BLaER1 (cell line): ENCODE measurements around the gene MEA1.

Source experiments
- H3K27ac ChIP-seq: shearing (Covaris generic); formaldehyde crosslinking; 2 replicates; pipeline ENCODE4 v1.8.1; 2022
- H3K27me3 ChIP-seq: shearing (Covaris generic); formaldehyde crosslinking; 2 replicates; pipeline ENCODE4 v1.8.1; 2022
- H3K36me3 ChIP-seq: shearing (Covaris generic); formaldehyde crosslinking; 2 replicates; pipeline ENCODE4 v1.8.1; 2022
- H3K4me1 ChIP-seq: shearing (Covaris generic); formaldehyde crosslinking; 2 replicates; pipeline ENCODE4 v1.8.1; 2022
- H3K4me2 ChIP-seq: shearing (Covaris generic); formaldehyde crosslinking; 2 replicates; pipeline ENCODE4 v1.8.1; 2022
- H3K4me3 ChIP-seq: shearing (Covaris generic); formaldehyde crosslinking; 2 replicates; pipeline ENCODE4 v1.8.1; 2022
- H3K9ac ChIP-seq: shearing (Covaris generic); formaldehyde crosslinking; 2 replicates; pipeline ENCODE4 v1.8.1; 2022
- H3K9me3 ChIP-seq: shearing (Covaris generic); formaldehyde crosslinking; 2 replicates; pipeline ENCODE4 v1.8.1; 2022
- H4K20me1 ChIP-seq: shearing (Covaris generic); formaldehyde crosslinking; 2 replicates; pipeline ENCODE4 v1.8.1; 2022
- Cebpa-rat ChIP-seq: shearing (Covaris generic); IDR thresholded peaks from 2 replicates; pipeline ENCODE4 v1.8.1; 2022

The MEA1 gene

GRCh38 chr6:43026365-43026764, 12.6 kb upstream of the MEA1 start:
- H3K4me2 ChIP-seq = no peak overlapping the region
- no peaks in the 10 kb centered on the region for H3K9me3 ChIP-seq
- H3K27ac ChIP-seq = no peak overlapping the region
- H3K4me1 ChIP-seq = peaks cover 10% of the 10 kb centered on the region
- no peak for TF ChIP-seq Cebpa-rat
- peaks cover 76% of the 10 kb centered on the region for H3K36me3 ChIP-seq
- H4K20me1 ChIP-seq = peaks cover 14% of the 10 kb centered on the region; the same call in 1 of the 2 replicates
- no peak overlapping the region for H3K4me3 ChIP-seq
- H3K9ac ChIP-seq = no peak overlapping the region
- H3K27me3 ChIP-seq = no peaks in the 10 kb centered on the region

GRCh38 chr6:43024436-43024835, 10.7 kb upstream of the MEA1 start:
- no peaks in the 10 kb centered on the region for H3K27me3 ChIP-seq
- TF ChIP-seq Cebpa-rat = no peak
- H3K4me3 ChIP-seq = no peak overlapping the region
- H3K9me3 ChIP-seq = no peaks in the 10 kb centered on the region
- peaks cover 72% of the 10 kb centered on the region for H3K36me3 ChIP-seq
- no peak overlapping the region for H3K9ac ChIP-seq
- H3K27ac ChIP-seq = no peak overlapping the region
- peaks cover 14% of the 10 kb centered on the region; the same call in 1 of the 2 replicates for H4K20me1 ChIP-seq
- H3K4me2 ChIP-seq = no peak overlapping the region
- H3K4me1 ChIP-seq = peaks cover 21% of the 10 kb centered on the region

GRCh38 chr6:43021270-43022047, 7.7 kb upstream of the MEA1 start, which contains the start of gene RRP36:
Gene RRP36, plus strand, starts transcription at chr6:43021623. Its CDS starts 32 bp downstream, at chr6:43021655.
- no peaks in the 10 kb centered on the region for H3K27me3 ChIP-seq
- no peak for TF ChIP-seq Cebpa-rat
- H3K9ac ChIP-seq = peak within 1 kb of the TSS; percentile 77
- H3K27ac ChIP-seq = peak within 1 kb of the TSS; percentile 63
- H3K9me3 ChIP-seq = no peaks in the 10 kb centered on the region
- peaks cover 71% of the 10 kb centered on the region for H3K36me3 ChIP-seq
- peaks cover 35% of the 10 kb centered on the region for H3K4me1 ChIP-seq
- H4K20me1 ChIP-seq = peaks cover 33% of the 10 kb centered on the region
- peak within 1 kb of the TSS; percentile 79 for H3K4me2 ChIP-seq
- peak within 1 kb of the TSS; percentile 85 for H3K4me3 ChIP-seq

GRCh38 chr6:43020847-43021246, 7.1 kb upstream of the MEA1 start:
- Histone ChIP-seq H3K9me3 (no peaks in the 10 kb centered on the region), H3K36me3 (peaks cover 65% of the 10 kb centered on the region), H3K9ac (no peak overlapping the region), H4K20me1 (peaks cover 39% of the 10 kb centered on the region), H3K27me3 (no peaks in the 10 kb centered on the region), H3K4me3 (peak overlapping the region; percentile 85), H3K27ac (peak overlapping the region; percentile 63), H3K4me2 (peak overlapping the region; percentile 79), H3K4me1 (peaks cover 41% of the 10 kb centered on the region)
- no peak for TF ChIP-seq Cebpa-rat

GRCh38 chr6:43020052-43020705, 6.4 kb upstream of the MEA1 start:
- H3K4me3 ChIP-seq = no peak overlapping the region
- H3K36me3 ChIP-seq = peaks cover 58% of the 10 kb centered on the region
- H3K4me1 ChIP-seq = peaks cover 48% of the 10 kb centered on the region
- no peak for TF ChIP-seq Cebpa-rat
- peaks cover 45% of the 10 kb centered on the region for H4K20me1 ChIP-seq
- H3K27ac ChIP-seq = no peak overlapping the region
- H3K9ac ChIP-seq = no peak overlapping the region
- no peaks in the 10 kb centered on the region for H3K27me3 ChIP-seq
- no peaks in the 10 kb centered on the region for H3K9me3 ChIP-seq
- no peak overlapping the region for H3K4me2 ChIP-seq

GRCh38 chr6:43019152-43019551, 5.4 kb upstream of the MEA1 start:
- H3K9ac ChIP-seq = no peak overlapping the region
- peaks cover 55% of the 10 kb centered on the region for H3K4me1 ChIP-seq
- no peak overlapping the region for H3K4me2 ChIP-seq
- peaks cover 48% of the 10 kb centered on the region for H3K36me3 ChIP-seq
- TF ChIP-seq Cebpa-rat = no peak
- no peaks in the 10 kb centered on the region for H3K9me3 ChIP-seq
- H4K20me1 ChIP-seq = peaks cover 44% of the 10 kb centered on the region
- H3K27ac ChIP-seq = no peak overlapping the region
- no peak overlapping the region for H3K4me3 ChIP-seq
- H3K27me3 ChIP-seq = no peaks in the 10 kb centered on the region

- H3K9ac ChIP-seq = peak overlapping the region; percentile 67
- H3K4me2 ChIP-seq = peak overlapping the region; percentile 97
- peaks cover 58% of the 10 kb centered on the region for H3K4me1 ChIP-seq
- peaks cover 50% of the 10 kb centered on the region for H3K36me3 ChIP-seq
- peak overlapping the region; percentile 58 for H3K27ac ChIP-seq
- no peaks in the 10 kb centered on the region for H3K9me3 ChIP-seq
- no peaks in the 10 kb centered on the region for H3K27me3 ChIP-seq
- H4K20me1 ChIP-seq = peaks cover 55% of the 10 kb centered on the region
- no peak for TF ChIP-seq Cebpa-rat
- H3K4me3 ChIP-seq = no peak overlapping the region
These were observed 3.2 kb upstream of the MEA1 start for GRCh38 chr6:43016943-43017334.

GRCh38 chr6:43016176-43016942, 2.6 kb upstream of the MEA1 start:
- H3K27me3 ChIP-seq = no peaks in the 10 kb centered on the region
- H3K36me3 ChIP-seq = peaks cover 56% of the 10 kb centered on the region
- peak overlapping the region; percentile 97 for H3K4me2 ChIP-seq

GRCh38 chr6:43014434-43014909, 726 bp upstream of the MEA1 start:
- peaks cover 66% of the 10 kb centered on the region for H4K20me1 ChIP-seq
- H3K36me3 ChIP-seq = peaks cover 60% of the 10 kb centered on the region
- H3K27me3 ChIP-seq = no peaks in the 10 kb centered on the region
- H3K9me3 ChIP-seq = no peaks in the 10 kb centered on the region
- peak overlapping the region; percentile 84 for H3K4me3 ChIP-seq
- H3K4me1 ChIP-seq = peaks cover 51% of the 10 kb centered on the region
- H3K27ac ChIP-seq = peak overlapping the region; percentile 79
- no peak for TF ChIP-seq Cebpa-rat
- H3K4me2 ChIP-seq = peak overlapping the region; percentile 97
- H3K9ac ChIP-seq = peak overlapping the region; percentile 86

More at GRCh38 chr6:43016176-43016942, 2.6 kb upstream of the MEA1 start:
- H3K4me3 ChIP-seq = peak overlapping the region; percentile 17
- H3K4me1 ChIP-seq = peaks cover 62% of the 10 kb centered on the region
- no peaks in the 10 kb centered on the region for H3K9me3 ChIP-seq
- no peak for TF ChIP-seq Cebpa-rat
- peaks cover 61% of the 10 kb centered on the region for H4K20me1 ChIP-seq
- peak overlapping the region; percentile 67 for H3K9ac ChIP-seq
- peak overlapping the region; percentile 58 for H3K27ac ChIP-seq
